HEK293 (cell line): ENCODE measurements around the gene UBXN1.
A peak's percentile ranks its signal among the peaks of the same experiment; 100 is the strongest.

Experiments used
- CTCF ChIA-PET: fragments of 350-600 bp; formaldehyde crosslinking; extraction: SDS; loops from one replicate; lab custom pipeline; 2021; ENCODE audit warnings: antibody characterized with exemption; lab: Yijun Ruan, JAX
- POLR2A ChIA-PET: fragments of 300-600 bp; formaldehyde crosslinking; extraction: SDS; loops from one replicate; lab custom pipeline; 2020; ENCODE audit warnings: antibody characterized with exemption, inconsistent platforms; lab: Yijun Ruan, JAX
- H3K27ac ChIP-seq: fragments of 200-500 bp; sonication (Bioruptor generic); 2 replicates; pipeline ENCODE4 v1.5.1; 2014; ENCODE audit warnings: low read depth, low read length, control low read depth, inconsistent platforms; ENCODE audit errors: extremely low read depth
- H3K36me3 ChIP-seq, 2 experiments: fragments of 200-500 bp in 1 of 2; sonication (Bioruptor generic) in 1 of 2; 1 replicate in 1 of 2; 2 replicates in 1 of 2; pipeline ENCODE4 v1.5.1; 2014 to 2017; ENCODE audit warnings: inconsistent platforms in 2 of 2, low read length in 2 of 2; ENCODE audit not compliant: control insufficient read depth in 2 of 2, insufficient read depth in 1 of 2
- H3K4me1 ChIP-seq: fragments of 200-500 bp; sonication (Bioruptor generic); 2 replicates; pipeline ENCODE4 v1.5.1; 2014; ENCODE audit warnings: mild to moderate bottlenecking, low read length, inconsistent platforms; ENCODE audit not compliant: control insufficient read depth, insufficient read depth
- H3K4me3 ChIP-seq: 2 replicates; pipeline ENCODE4 v1.5.1; 2011; ENCODE audit warnings: low read depth, mild to moderate bottlenecking, control low read depth, low read length, moderate library complexity
- H3K9me3 ChIP-seq: fragments of 200-500 bp; sonication (Bioruptor generic); 2 replicates; pipeline ENCODE4 v1.5.1; 2014; ENCODE audit warnings: low read depth, low read length, inconsistent platforms; ENCODE audit not compliant: control insufficient read depth, insufficient read depth
- GLIS2 ChIP-seq: fragments of 450-650 bp; formaldehyde crosslinking; IDR thresholded peaks from 2 replicates; pipeline ENCODE4 v1.5.1; 2016; ENCODE audit warnings: missing biosample characterization, missing genetic modification characterization
- OVOL3 ChIP-seq: fragments of 450-650 bp; formaldehyde crosslinking; IDR thresholded peaks from 2 replicates; pipeline ENCODE4 v1.5.1; 2016; ENCODE audit warnings: missing biosample characterization, missing genetic modification characterization
- PRDM1 ChIP-seq: fragments of 450-650 bp; formaldehyde crosslinking; IDR thresholded peaks from 2 replicates; pipeline ENCODE4; 2016; ENCODE audit warnings: missing biosample characterization, missing genetic modification characterization
- SCRT2 ChIP-seq: fragments of 450-650 bp; formaldehyde crosslinking; IDR thresholded peaks from 2 replicates; pipeline ENCODE4 v1.5.1; 2016; ENCODE audit warnings: missing biosample characterization, missing genetic modification characterization
- YY2 ChIP-seq: fragments of 450-650 bp; formaldehyde crosslinking; IDR thresholded peaks from 2 replicates; pipeline ENCODE4 v1.5.1; 2016; ENCODE audit warnings: missing biosample characterization, missing genetic modification characterization
- ZFP37 ChIP-seq: fragments of 450-650 bp; formaldehyde crosslinking; IDR thresholded peaks from 2 replicates; pipeline ENCODE4 v1.5.1; 2016; ENCODE audit warnings: missing biosample characterization, missing genetic modification characterization
- ZFP69B ChIP-seq: fragments of 450-650 bp; formaldehyde crosslinking; IDR thresholded peaks from 2 replicates; pipeline ENCODE4 v1.5.1; 2016; ENCODE audit warnings: missing biosample characterization, missing genetic modification characterization
- ZNF112 ChIP-seq: fragments of 450-650 bp; formaldehyde crosslinking; IDR thresholded peaks from 2 replicates; pipeline ENCODE4 v1.5.0; 2017; ENCODE audit warnings: missing biosample characterization, missing genetic modification characterization
- ZNF423 ChIP-seq: fragments of 450-650 bp; formaldehyde crosslinking; IDR thresholded peaks from 2 replicates; pipeline ENCODE4 v1.5.1; 2016; ENCODE audit warnings: missing biosample characterization, missing genetic modification characterization
- ZNF513 ChIP-seq: fragments of 450-650 bp; IDR thresholded peaks from 2 replicates; pipeline ENCODE4 v1.5.1; 2018; ENCODE audit warnings: missing biosample characterization, missing genetic modification characterization
- ZNF521 ChIP-seq: fragments of 450-650 bp; formaldehyde crosslinking; IDR thresholded peaks from 2 replicates; pipeline ENCODE4 v1.5.1; 2017; ENCODE audit warnings: missing biosample characterization, mild to moderate bottlenecking, missing genetic modification characterization
- ZNF600 ChIP-seq: fragments of 450-650 bp; formaldehyde crosslinking; IDR thresholded peaks from 2 replicates; pipeline ENCODE4 v1.5.1; 2016; ENCODE audit warnings: missing biosample characterization, missing genetic modification characterization
- ZNF645 ChIP-seq: fragments of 450-650 bp; formaldehyde crosslinking; IDR thresholded peaks from 2 replicates; pipeline ENCODE4; 2016; ENCODE audit warnings: missing biosample characterization, missing genetic modification characterization
- ZXDB ChIP-seq: fragments of 450-650 bp; formaldehyde crosslinking; IDR thresholded peaks from 2 replicates; pipeline ENCODE4 v1.5.1; 2016; ENCODE audit warnings: missing biosample characterization, missing genetic modification characterization

UBXN1 gene

GRCh38 chr11:62726915-62727164 lies 48.0 kb upstream of the UBXN1 start (continued):
- TF ChIP-seq ZNF423 (tag by site-specific recombination) (no peak), ZFP69B (tag by site-specific recombination) (no peak)

- peak overlapping the region; percentile 98 for H3K27ac ChIP-seq
- H3K4me1 ChIP-seq, result peaks cover 4% of the 10 kb centered on the region; the same call in 1 of the 2 replicates
- no peaks in the 10 kb centered on the region for H3K9me3 ChIP-seq
- CTCF ChIA-PET, result interaction anchor here (0.7 kb wide), 1 partner anchor 27 kb away, joined by 3 read pairs; the partner anchor contains the start of gene ZBTB3
- peak overlapping the region; percentile 93 for H3K4me3 ChIP-seq
- H3K36me3 ChIP-seq, result peaks cover 11 to 58% of the 10 kb centered on the region in 2 experiments; a peak in 2 of 3 replicates
- POLR2A ChIA-PET, result interaction anchor here (0.5 to 10.0 kb wide), 26 partner anchors 8 to 388 kb away, joined by 3 to 137 read pairs (median 13); partner anchors contain the start of genes BSCL2, C11orf98, CSKMT and EEF1G
- peak; percentile 51; the same call in 1 of the 2 replicates for TF ChIP-seq SCRT2 (tag by site-specific recombination)
- TF ChIP-seq YY2, result peak; percentile 39; the same call in 1 of the 2 replicates
- TF ChIP-seq GLIS2 (tag by site-specific recombination), result no peak
- 0 out of 2 replicates have a peak, but pooled peaks have one; percentile 21 for TF ChIP-seq ZNF645 (tag by site-specific recombination)
- peak; percentile 43; the same call in 1 of the 2 replicates for TF ChIP-seq ZXDB (tag by site-specific recombination)
- TF ChIP-seq ZNF513 (tag by site-specific recombination), result peak; percentile 75
Measured at GRCh38 chr11:62726156-62726914, 47.5 kb upstream of the UBXN1 start.

GRCh38 chr11:62725646-62726045 lies 46.8 kb upstream of the UBXN1 start:
- peaks cover 8 to 60% of the 10 kb centered on the region in 2 experiments; a peak in 2 of 3 replicates for H3K36me3 ChIP-seq
- CTCF ChIA-PET, result interaction anchor here (0.7 kb wide), 1 partner anchor 28 kb away, joined by 3 read pairs; the partner anchor contains the start of gene ZBTB3
- POLR2A ChIA-PET, result interaction anchor here (0.5 to 10.0 kb wide), 11 partner anchors 17 to 387 kb away, joined by 3 to 137 read pairs (median 22); partner anchors contain the start of genes BSCL2, C11orf98, CSKMT and GNG3
- TF ChIP-seq ZNF600 (tag by site-specific recombination), result 0 out of 2 replicates have a peak, but pooled peaks have one; percentile 17
- TF ChIP-seq OVOL3 (tag by site-specific recombination), result no peak
- no peak for TF ChIP-seq ZFP37 (tag by site-specific recombination)
- no peak for TF ChIP-seq ZNF521
- H3K4me3 ChIP-seq, result peak overlapping the region; percentile 93
- H3K27ac ChIP-seq, result peak overlapping the region; percentile 98
- H3K4me1 ChIP-seq, result peaks cover 4% of the 10 kb centered on the region; the same call in 1 of the 2 replicates
- no peaks in the 10 kb centered on the region for H3K9me3 ChIP-seq

GRCh38 chr11:62724171-62724570 lies 45.3 kb upstream of the UBXN1 start:
- Histone ChIP-seq H3K9me3 (no peaks in the 10 kb centered on the region), H3K4me3 (peak overlapping the region; percentile 93), H3K4me1 (no peaks in the 10 kb centered on the region), H3K27ac (no peak overlapping the region; the same call in 1 of the 2 replicates), H3K36me3 (peaks cover 21 to 70% of the 10 kb centered on the region in 2 experiments; a peak in 2 of 3 replicates)
- TF ChIP-seq ZNF112 (tag by site-specific recombination) (no peak), PRDM1 (peak; percentile 38; the same call in 1 of the 2 replicates)
- CTCF ChIA-PET, result interaction anchor here (0.6 to 1.6 kb wide), 7 partner anchors 18 to 991 kb away, joined by 3 to 6 read pairs (median 4); no protein-coding TSS in a partner anchor
- POLR2A ChIA-PET, result interaction anchor here (1.1 to 10.0 kb wide), 7 partner anchors 15 to 133 kb away, joined by 3 to 137 read pairs (median 5); partner anchors contain the start of genes BSCL2, GNG3, POLR2G and TUT1
